Measurements from ENCODE around the gene DHRS3. TPM values are rescaled to one million over a fixed set of nuclear protein-coding genes. Genes with fewer than 3 reads are reported as not detected.

Gene DHRS3
- polyA plus RNA-seq, 1 of the 3 experiments (the other 2 are of a cell fraction): 44.8 TPM

- no peak overlapping the region for H2AFZ ChIP-seq (ENCODE audit: low read depth)
- CTCF ChIA-PET: interaction anchor here (1.1 to 2.4 kb wide), 6 partner anchors 8 to 385 kb away, joined by 3 to 24 read pairs (median 6); no protein-coding TSS in a partner anchor
- 78% methylated on average over 12 of the region's 13 CpGs for WGBS (ENCODE audit: low lambda C conversion rate)
- H3K9me2 ChIP-seq: no peaks in the 10 kb centered on the region
- H3K4me1 ChIP-seq (ENCODE audit: control insufficient read depth in 1 of 2, insufficient read depth in 2 of 2, low read depth in 1 of 2, low read length in 1 of 2): no peaks in the 10 kb centered on the region
- no peak overlapping the region for H3K4me2 ChIP-seq
- H3K27ac ChIP-seq (ENCODE audit: low read depth in 2 of 2, low read length in 1 of 2): no peak overlapping the region
- POLR2A ChIA-PET: no interaction called here
- no peaks in the 10 kb centered on the region for H4K20me1 ChIP-seq (ENCODE audit: insufficient read depth)
- H3K9ac ChIP-seq: no peak overlapping the region
- H3K27me3 ChIP-seq (ENCODE audit: insufficient read depth): no peaks in the 10 kb centered on the region
- TF ChIP-seq GABPA (IDR thresholded peaks at IDR 0.05; ENCODE audit: low read depth) (no peak), TEAD4 (IDR thresholded peaks at IDR 0.05; ENCODE audit: borderline replicate concordance, insufficient read depth) (no peak), RCOR1 (IDR thresholded peaks at IDR 0.05; ENCODE audit: low read length) (no peak), TCF12 (IDR thresholded peaks at IDR 0.05) (no peak), MXI1 (IDR thresholded peaks at IDR 0.05; ENCODE audit: low read depth, low read length) (no peak), RAD21 (IDR thresholded peaks at IDR 0.05; ENCODE audit: low read length) (no peak), POLR2AphosphoS5 (IDR thresholded peaks at IDR 0.05; ENCODE audit: low read depth, low read length) (no peak), SIN3A (IDR thresholded peaks at IDR 0.05; ENCODE audit: borderline replicate concordance, low read depth, low read length) (no peak), MEF2A (IDR thresholded peaks at IDR 0.05; ENCODE audit: borderline replicate concordance, low read depth) (no peak), FOXM1 (IDR thresholded peaks at IDR 0.05; ENCODE audit: low read depth) (no peak), JUND (IDR thresholded peaks at IDR 0.05) (no peak), CTCF (IDR thresholded peaks at IDR 0.05) (no peak), SMC3 (IDR thresholded peaks at IDR 0.05; ENCODE audit: low read depth, low read length) (no peak), YY1 (IDR thresholded peaks at IDR 0.05; ENCODE audit: low read depth) (no peak), MAX (IDR thresholded peaks at IDR 0.05; ENCODE audit: low read depth) (no peak), RFX5 (IDR thresholded peaks at IDR 0.05; ENCODE audit: low read length) (no peak), IRF3 (IDR thresholded peaks at IDR 0.05; ENCODE audit: low read depth, low read length) (no peak)
- TF ChIP-seq, protein P1, sequence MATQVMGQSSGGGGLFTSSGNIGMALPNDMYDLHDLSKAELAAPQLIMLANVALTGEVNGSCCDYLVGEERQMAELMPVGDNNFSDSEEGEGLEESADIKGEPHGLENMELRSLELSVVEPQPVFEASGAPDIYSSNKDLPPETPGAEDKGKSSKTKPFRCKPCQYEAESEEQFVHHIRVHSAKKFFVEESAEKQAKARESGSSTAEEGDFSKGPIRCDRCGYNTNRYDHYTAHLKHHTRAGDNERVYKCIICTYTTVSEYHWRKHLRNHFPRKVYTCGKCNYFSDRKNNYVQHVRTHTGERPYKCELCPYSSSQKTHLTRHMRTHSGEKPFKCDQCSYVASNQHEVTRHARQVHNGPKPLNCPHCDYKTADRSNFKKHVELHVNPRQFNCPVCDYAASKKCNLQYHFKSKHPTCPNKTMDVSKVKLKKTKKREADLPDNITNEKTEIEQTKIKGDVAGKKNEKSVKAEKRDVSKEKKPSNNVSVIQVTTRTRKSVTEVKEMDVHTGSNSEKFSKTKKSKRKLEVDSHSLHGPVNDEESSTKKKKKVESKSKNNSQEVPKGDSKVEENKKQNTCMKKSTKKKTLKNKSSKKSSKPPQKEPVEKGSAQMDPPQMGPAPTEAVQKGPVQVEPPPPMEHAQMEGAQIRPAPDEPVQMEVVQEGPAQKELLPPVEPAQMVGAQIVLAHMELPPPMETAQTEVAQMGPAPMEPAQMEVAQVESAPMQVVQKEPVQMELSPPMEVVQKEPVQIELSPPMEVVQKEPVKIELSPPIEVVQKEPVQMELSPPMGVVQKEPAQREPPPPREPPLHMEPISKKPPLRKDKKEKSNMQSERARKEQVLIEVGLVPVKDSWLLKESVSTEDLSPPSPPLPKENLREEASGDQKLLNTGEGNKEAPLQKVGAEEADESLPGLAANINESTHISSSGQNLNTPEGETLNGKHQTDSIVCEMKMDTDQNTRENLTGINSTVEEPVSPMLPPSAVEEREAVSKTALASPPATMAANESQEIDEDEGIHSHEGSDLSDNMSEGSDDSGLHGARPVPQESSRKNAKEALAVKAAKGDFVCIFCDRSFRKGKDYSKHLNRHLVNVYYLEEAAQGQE (IDR thresholded peaks at IDR 0.05; ENCODE audit: low read depth, low read length): no peak
- TF ChIP-seq, protein P2, sequence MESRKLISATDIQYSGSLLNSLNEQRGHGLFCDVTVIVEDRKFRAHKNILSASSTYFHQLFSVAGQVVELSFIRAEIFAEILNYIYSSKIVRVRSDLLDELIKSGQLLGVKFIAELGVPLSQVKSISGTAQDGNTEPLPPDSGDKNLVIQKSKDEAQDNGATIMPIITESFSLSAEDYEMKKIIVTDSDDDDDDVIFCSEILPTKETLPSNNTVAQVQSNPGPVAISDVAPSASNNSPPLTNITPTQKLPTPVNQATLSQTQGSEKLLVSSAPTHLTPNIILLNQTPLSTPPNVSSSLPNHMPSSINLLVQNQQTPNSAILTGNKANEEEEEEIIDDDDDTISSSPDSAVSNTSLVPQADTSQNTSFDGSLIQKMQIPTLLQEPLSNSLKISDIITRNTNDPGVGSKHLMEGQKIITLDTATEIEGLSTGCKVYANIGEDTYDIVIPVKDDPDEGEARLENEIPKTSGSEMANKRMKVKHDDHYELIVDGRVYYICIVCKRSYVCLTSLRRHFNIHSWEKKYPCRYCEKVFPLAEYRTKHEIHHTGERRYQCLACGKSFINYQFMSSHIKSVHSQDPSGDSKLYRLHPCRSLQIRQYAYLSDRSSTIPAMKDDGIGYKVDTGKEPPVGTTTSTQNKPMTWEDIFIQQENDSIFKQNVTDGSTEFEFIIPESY (IDR thresholded peaks at IDR 0.05; ENCODE audit: borderline replicate concordance, low read depth): no peak
- TF ChIP-seq, protein P3, sequence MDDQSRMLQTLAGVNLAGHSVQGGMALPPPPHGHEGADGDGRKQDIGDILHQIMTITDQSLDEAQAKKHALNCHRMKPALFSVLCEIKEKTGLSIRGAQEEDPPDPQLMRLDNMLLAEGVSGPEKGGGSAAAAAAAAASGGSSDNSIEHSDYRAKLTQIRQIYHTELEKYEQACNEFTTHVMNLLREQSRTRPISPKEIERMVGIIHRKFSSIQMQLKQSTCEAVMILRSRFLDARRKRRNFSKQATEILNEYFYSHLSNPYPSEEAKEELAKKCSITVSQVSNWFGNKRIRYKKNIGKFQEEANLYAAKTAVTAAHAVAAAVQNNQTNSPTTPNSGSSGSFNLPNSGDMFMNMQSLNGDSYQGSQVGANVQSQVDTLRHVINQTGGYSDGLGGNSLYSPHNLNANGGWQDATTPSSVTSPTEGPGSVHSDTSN (IDR thresholded peaks at IDR 0.05): no peak
- H3K4me3 ChIP-seq (ENCODE audit: low read depth in 2 of 2, low read length in 1 of 2): no peak overlapping the region
- no peaks in the 10 kb centered on the region for H3K79me2 ChIP-seq (ENCODE audit: insufficient read depth)
- no peak for DNase-seq
- H3F3A ChIP-seq (replicated peaks; ENCODE audit: insufficient read depth): no peaks in the 10 kb centered on the region
- no peaks in the 10 kb centered on the region for H3K36me3 ChIP-seq (replicated peaks in 1 of 2; ENCODE audit: control insufficient read depth in 1 of 2, insufficient read depth in 2 of 2, low read length in 1 of 2)
- H3K9me3 ChIP-seq: no peaks in the 10 kb centered on the region
Observed at GRCh38 chr1:12657060-12657884, 39.3 kb upstream of the DHRS3 start.
